GM12872 (cell line): ENCODE measurements around the gene AMFR.
A peak's percentile ranks its signal among the peaks of the same experiment; 100 is the strongest.

Source experiments
- TF ChIP-seq, protein P1 (sequence below): IDR thresholded peaks from 3 replicates; pipeline ENCODE4 v1.5.1; 2011; ENCODE audit warnings: low read depth, mild to moderate bottlenecking, low read length, moderate library complexity; ENCODE audit not compliant: insufficient read depth

AMFR gene

DNA sequence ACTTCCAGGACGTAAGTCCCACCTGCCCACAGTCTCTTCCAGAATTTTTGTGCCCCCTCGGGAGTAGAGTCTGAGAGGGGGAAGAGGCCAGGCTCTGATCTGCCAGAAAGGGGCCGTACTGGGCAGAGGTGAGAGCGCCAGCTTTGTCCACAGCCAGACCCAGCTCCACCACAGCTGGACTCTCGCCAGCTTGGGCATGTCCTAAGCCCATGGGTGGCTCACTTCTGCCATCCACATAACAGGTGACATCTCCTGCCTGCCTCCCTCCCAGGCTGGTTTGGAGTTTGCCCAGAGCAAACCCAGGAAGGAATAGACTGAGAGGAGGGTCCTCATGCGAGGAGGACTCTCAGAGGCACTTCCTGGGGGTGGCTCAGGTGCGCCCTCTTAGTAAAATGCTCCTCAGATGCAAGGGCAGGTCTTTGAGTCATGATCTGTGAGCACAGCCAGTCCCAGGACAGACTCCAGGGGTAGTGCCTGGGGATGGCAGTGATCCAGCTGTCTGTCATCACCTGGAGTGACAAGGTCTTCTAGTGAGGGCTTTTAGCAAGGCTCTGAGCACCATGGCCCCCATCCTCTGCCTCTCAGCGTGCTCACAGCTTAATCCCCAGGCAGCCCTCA lies 89.2 kb downstream of the AMFR start:
- TF ChIP-seq, protein P1, sequence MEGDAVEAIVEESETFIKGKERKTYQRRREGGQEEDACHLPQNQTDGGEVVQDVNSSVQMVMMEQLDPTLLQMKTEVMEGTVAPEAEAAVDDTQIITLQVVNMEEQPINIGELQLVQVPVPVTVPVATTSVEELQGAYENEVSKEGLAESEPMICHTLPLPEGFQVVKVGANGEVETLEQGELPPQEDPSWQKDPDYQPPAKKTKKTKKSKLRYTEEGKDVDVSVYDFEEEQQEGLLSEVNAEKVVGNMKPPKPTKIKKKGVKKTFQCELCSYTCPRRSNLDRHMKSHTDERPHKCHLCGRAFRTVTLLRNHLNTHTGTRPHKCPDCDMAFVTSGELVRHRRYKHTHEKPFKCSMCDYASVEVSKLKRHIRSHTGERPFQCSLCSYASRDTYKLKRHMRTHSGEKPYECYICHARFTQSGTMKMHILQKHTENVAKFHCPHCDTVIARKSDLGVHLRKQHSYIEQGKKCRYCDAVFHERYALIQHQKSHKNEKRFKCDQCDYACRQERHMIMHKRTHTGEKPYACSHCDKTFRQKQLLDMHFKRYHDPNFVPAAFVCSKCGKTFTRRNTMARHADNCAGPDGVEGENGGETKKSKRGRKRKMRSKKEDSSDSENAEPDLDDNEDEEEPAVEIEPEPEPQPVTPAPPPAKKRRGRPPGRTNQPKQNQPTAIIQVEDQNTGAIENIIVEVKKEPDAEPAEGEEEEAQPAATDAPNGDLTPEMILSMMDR: no peak

DNA sequence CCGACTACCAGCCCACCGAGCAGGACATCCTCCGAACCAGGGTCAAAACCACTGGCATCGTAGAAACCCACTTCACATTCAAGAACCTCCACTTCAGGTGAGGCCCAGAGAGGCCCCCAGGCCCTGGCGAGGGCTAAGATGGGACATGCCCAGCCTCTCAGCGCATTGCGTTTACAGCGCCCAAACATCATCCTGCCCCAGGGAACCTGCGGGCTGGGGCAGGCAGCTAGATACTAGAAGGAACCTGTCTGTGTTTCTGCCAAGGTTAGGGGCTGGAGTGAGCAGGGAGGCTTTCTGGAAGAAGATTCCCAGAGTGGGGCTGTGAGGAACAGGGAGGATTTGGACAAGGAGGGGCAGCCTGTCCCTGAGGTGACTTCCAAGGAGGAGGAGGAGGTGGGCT lies 90.6 kb downstream of the AMFR start:
- TF ChIP-seq, protein P1: no peak

DNA sequence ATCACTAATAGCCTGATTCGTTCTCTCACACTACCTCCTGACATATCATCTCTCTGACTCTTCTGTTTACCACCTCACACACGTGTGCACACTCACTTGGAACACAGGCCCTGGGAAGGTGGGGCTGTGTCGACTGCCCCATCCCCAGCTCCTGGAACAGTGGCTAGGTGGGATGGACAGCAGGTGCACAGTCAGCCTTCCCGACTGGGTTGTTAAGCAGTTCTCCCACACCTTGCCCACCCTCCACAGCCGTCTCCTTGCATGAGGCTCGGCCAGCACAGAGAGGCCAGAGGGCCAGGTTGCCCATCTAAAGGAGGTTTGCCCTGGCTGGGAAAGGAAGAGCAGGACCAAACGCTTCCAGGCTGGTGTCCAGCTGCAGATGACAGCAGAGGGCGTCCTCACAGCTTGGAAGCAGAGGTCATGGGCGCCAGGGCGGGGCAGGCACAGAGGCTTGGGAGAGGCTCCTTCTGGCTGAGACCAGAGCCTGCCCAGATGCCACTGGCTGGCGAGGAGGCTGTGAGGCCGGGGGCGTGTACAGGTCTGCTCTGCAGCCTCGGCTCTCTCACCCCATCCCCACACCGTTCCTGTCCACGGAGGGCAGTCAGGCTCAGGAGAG lies 92.8 kb downstream of the AMFR start:
- TF ChIP-seq, protein P1: peak; percentile 31; the same call in 1 of the 3 replicates

DNA sequence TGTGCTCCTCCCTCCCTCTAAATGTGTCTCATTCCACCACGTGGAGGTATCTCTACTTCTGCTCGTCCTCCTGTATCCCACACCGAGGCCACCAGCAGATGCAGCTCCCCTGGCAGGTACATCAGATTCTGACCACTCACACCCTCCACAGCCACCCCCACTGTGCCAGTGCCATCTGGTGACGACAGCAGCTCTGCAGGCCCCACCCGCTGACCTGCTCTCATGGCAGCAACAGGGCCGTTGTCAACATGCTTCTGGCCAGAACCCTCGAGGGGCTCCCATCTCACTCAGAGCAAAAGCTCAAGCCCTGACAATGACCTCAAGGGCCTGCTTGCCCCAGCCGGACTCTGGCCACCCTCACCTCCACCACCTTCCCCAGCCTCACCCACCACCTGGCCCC lies 93.4 kb downstream of the AMFR start:
- TF ChIP-seq, protein P1: no peak

DNA sequence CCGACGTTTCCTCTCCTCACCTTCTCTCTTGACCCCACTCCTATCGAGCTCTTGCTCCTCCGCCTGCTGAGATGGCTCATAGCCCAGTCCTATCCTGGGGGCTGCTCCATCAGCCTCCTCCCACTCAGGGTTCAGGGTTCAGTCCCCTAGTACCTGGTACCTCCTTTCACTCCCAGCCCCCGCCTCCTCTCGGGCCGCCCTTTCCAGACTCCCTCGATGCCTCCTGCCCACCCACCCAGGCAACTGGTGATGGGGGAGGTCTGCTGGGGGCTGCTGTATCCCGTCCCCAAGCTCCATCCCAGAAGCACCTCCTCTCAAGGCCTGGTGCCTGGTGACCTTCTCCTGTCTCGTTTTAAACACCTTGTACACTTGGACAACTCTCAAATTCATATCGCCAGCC lies 93.9 kb downstream of the AMFR start:
- TF ChIP-seq, protein P1: no peak

DNA sequence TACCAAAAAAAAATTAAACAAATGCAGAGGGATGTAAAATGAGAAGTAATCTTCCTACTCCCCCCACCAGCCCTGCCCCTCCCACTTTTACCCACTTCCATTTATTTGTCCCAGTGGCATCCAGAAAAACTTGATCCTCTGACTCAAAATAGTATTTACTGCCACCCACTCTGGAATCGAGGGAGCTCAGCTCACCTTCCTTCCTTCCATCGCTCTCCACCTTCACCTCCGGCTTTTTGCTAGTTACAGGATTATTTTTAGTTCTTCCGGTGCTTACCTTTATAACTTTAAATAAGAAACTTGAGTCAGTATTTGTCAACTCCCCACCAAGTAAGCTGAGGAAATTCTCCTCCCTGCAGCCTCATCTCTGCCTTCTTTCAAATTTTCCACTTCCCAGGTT lies 94.9 kb downstream of the AMFR start:
- TF ChIP-seq, protein P1: no peak

DNA sequence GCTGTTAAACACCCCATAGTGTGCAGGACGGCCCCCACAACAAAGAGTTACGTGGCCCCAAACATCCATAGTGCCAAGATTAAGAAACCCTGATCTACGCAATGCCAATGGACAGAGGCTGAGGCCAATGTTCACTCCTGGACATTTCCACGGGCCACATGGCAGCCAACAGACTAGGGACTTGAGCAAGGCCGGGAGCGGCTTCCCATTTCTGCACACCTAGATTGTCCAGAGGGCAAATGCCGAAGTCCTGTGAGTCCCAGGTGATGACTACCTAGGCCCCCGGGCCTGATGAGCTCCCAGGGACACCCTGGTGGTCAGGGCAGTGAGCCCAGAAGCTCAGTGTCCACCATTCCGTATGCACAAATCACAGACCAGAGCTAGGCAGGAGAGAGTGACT lies 95.5 kb downstream of the AMFR start:
- TF ChIP-seq, protein P1: no peak
